A549 (cell line): ENCODE measurements around the gene DNASE1L2. TPM values are rescaled to one million over a fixed set of nuclear protein-coding genes. Genes with fewer than 3 reads are reported as not detected.

Experiments
- ATAC-seq, 2 experiments: fragments of 200-7000 bp in 1 of 2; fragments of >200 bp in 1 of 2; cut with Nextera tagmentation in 1 of 2; cut with Tn5 transposase in 1 of 2; 3 replicates each; pipeline versions ENCODE4 v1.8.0 to v1.9.1; 2018 to 2020; ENCODE audit warnings: mild to moderate bottlenecking in 1 of 2, moderate library complexity in 1 of 2
- CTCF ChIA-PET: fragments of 300-600 bp; sonication (Branson Sonifier 250); formaldehyde crosslinking; extraction: SDS; loops from one replicate; lab custom pipeline; 2021; ENCODE audit warnings: antibody characterized with exemption, inconsistent platforms; lab: Yijun Ruan, JAX
- POLR2A ChIA-PET: fragments of 350-600 bp; formaldehyde crosslinking; extraction: SDS; loops from one replicate; lab custom pipeline; 2021; ENCODE audit warnings: antibody characterized with exemption, inconsistent platforms; lab: Yijun Ruan, JAX
- DNase-seq, 2 experiments: peaks; one replicate each; pipeline versions ENCODE4 v3.0.0 to v3.0.0-alpha.2; 2011 to 2016; ENCODE audit warnings: low read depth in 1 of 2, low spot score in 1 of 2
- FAIRE-seq: peaks from 2 replicates; lab custom pipeline; 2011; peaks lifted over from hg19 to GRCh38; lab: Jason Lieb, UNC
- H3K27ac ChIP-seq, 2 experiments: fragments of >200 bp; sonication (Bioruptor Twin); formaldehyde crosslinking; 3 replicates each; pipeline ENCODE4 v1.5.1; 2016 to 2017
- H3K4me1 ChIP-seq: fragments of >200 bp; sonication (Bioruptor Twin); formaldehyde crosslinking; 3 replicates; pipeline ENCODE4 v1.6.1; 2016
- H3K4me2 ChIP-seq: fragments of >200 bp; sonication (Bioruptor Twin); formaldehyde crosslinking; 3 replicates; pipeline ENCODE4 v1.6.1; 2016
- H3K4me3 ChIP-seq: fragments of >200 bp; sonication (Bioruptor Twin); formaldehyde crosslinking; 3 replicates; pipeline ENCODE4 v1.5.1; 2016
- H3K9me3 ChIP-seq: fragments of >200 bp; sonication (Bioruptor Twin); formaldehyde crosslinking; 3 replicates; pipeline ENCODE4 v1.6.1; 2016
- BCL3 ChIP-seq: fragments of >200 bp; sonication (Bioruptor Twin); formaldehyde crosslinking; IDR thresholded peaks from 3 replicates; pipeline ENCODE4 v1.6.1; 2016
- CBX2 ChIP-seq: fragments of 200-600 bp; sonication (generic); IDR thresholded peaks from 2 replicates; pipeline ENCODE4 v1.6.1; 2016; ENCODE audit warnings: low read depth, mild to moderate bottlenecking, borderline replicate concordance
- CEBPB ChIP-seq, 2 experiments: fragments of >200 bp in 1 of 2; sonication (Bioruptor Twin) in 1 of 2; formaldehyde crosslinking in 1 of 2; IDR thresholded peaks; 2 replicates each; pipeline ENCODE4 v1.6.1; 2012 to 2016
- CHD2 ChIP-seq: fragments of 150-350 bp; IDR thresholded peaks from 2 replicates; pipeline ENCODE4 v1.6.1; 2014; ENCODE audit warnings: low read length; ENCODE audit not compliant: partially characterized antibody
- E2F6 ChIP-seq: IDR thresholded peaks from 2 replicates; pipeline ENCODE4 v1.6.1; 2012; ENCODE audit warnings: low read depth, borderline replicate concordance
- EHF ChIP-seq: fragments of 250-450 bp; sonication (Bioruptor Pico); IDR thresholded peaks from 2 replicates; pipeline ENCODE4 v1.5.0; 2020; ENCODE audit warnings: mild to moderate bottlenecking
- ESRRA ChIP-seq: fragments of 150-350 bp; IDR thresholded peaks from 2 replicates; pipeline ENCODE4 v1.6.1; 2014; ENCODE audit warnings: mild to moderate bottlenecking, low read length, borderline replicate concordance
- FOSL2 ChIP-seq, 2 experiments: fragments of 450-650 bp in 1 of 2; fragments of >200 bp in 1 of 2; sonication (Bioruptor Twin) in 1 of 2; formaldehyde crosslinking; IDR thresholded peaks; 2 replicates each; pipeline versions ENCODE4 v1.5.0 to v1.6.1; 2016 to 2020; ENCODE audit warnings: mild to moderate bottlenecking in 1 of 2, moderate library complexity in 1 of 2
- HES2 ChIP-seq: fragments of >200 bp; sonication (Bioruptor Twin); formaldehyde crosslinking; IDR thresholded peaks from 2 replicates; pipeline ENCODE4 v1.6.1; 2016
- HMGXB4 ChIP-seq: fragments of 250-450 bp; sonication (Bioruptor Pico); IDR thresholded peaks from 2 replicates; pipeline ENCODE4 v1.5.0; 2021; ENCODE audit warnings: mild to moderate bottlenecking, moderate library complexity, borderline replicate concordance
- HOXB13 ChIP-seq: fragments of 250-450 bp; sonication (Bioruptor Pico); IDR thresholded peaks from 2 replicates; pipeline ENCODE4 v1.5.0; 2020; ENCODE audit warnings: low read depth, mild to moderate bottlenecking, moderate library complexity
- JUN ChIP-seq, 2 experiments: fragments of >200 bp; sonication (Bioruptor Twin); formaldehyde crosslinking; IDR thresholded peaks; 2 replicates in 1 of 2; 3 replicates in 1 of 2; pipeline ENCODE4 v1.6.1; 2016 to 2017
- JUNB ChIP-seq: fragments of >200 bp; sonication (Bioruptor Twin); formaldehyde crosslinking; IDR thresholded peaks from 2 replicates; pipeline ENCODE4 v1.6.1; 2016
- MAX ChIP-seq: IDR thresholded peaks from 2 replicates; pipeline ENCODE4 v1.6.1; 2012
- MYC ChIP-seq: IDR thresholded peaks from 2 replicates; pipeline ENCODE4 v1.6.1; 2012; ENCODE audit warnings: mild to moderate bottlenecking, inconsistent platforms, low read length, improper control_type of control experiment, borderline replicate concordance
- NR3C1 ChIP-seq: fragments of >200 bp; sonication (Bioruptor Twin); formaldehyde crosslinking; IDR thresholded peaks from 3 replicates; pipeline ENCODE4 v1.6.1; 2017
- PBX3 ChIP-seq: IDR thresholded peaks from 2 replicates; pipeline ENCODE4 v1.6.1; 2012
- PHF8 ChIP-seq: fragments of 200-600 bp; sonication (generic); IDR thresholded peaks from 2 replicates; pipeline ENCODE4 v1.6.1; 2016; ENCODE audit warnings: low read depth, mild to moderate bottlenecking, antibody characterized with exemption, moderate library complexity, borderline replicate concordance
- POLR2A ChIP-seq: IDR thresholded peaks from 2 replicates; pipeline ENCODE4 v1.6.1; 2012; ENCODE audit warnings: mild to moderate bottlenecking, low read length
- RARB ChIP-seq: fragments of 250-450 bp; sonication (Bioruptor Pico); IDR thresholded peaks from 2 replicates; pipeline ENCODE4 v1.8.0; 2021; ENCODE audit warnings: mild to moderate bottlenecking, moderate library complexity
- RCOR1 ChIP-seq: fragments of 150-350 bp; IDR thresholded peaks from 2 replicates; pipeline ENCODE4 v1.6.1; 2014; ENCODE audit warnings: antibody characterized with exemption, low read length, low read depth
- REST ChIP-seq: fragments of 200-600 bp; sonication (generic); IDR thresholded peaks from 2 replicates; pipeline ENCODE4 v1.6.1; 2016; ENCODE audit warnings: antibody characterized with exemption, mild to moderate bottlenecking, moderate library complexity
- RFX5 ChIP-seq: fragments of 450-650 bp; IDR thresholded peaks from 2 replicates; pipeline ENCODE4 v1.7.1; 2014; ENCODE audit warnings: antibody characterized with exemption, mild to moderate bottlenecking, moderate library complexity
- TP53 ChIP-seq: fragments of 250-450 bp; sonication (Bioruptor Pico); IDR thresholded peaks from 2 replicates; pipeline ENCODE4 v1.5.0; 2021; ENCODE audit warnings: mild to moderate bottlenecking, moderate library complexity
- ZFP36 ChIP-seq: fragments of 450-650 bp; IDR thresholded peaks from 2 replicates; pipeline ENCODE4 v1.6.1; 2014; ENCODE audit warnings: borderline replicate concordance; ENCODE audit not compliant: partially characterized antibody
- WGBS: methylation state at CpG from one replicate; pipeline ENCODE4 v1.1.6; 2017; ENCODE audit errors: missing lambda C conversion rate; 5-methylcytosine and 5-hydroxymethylcytosine counted together
- polyA plus RNA-seq, 4 experiments: library from polyadenylated mRNA; depleted of rRNA in 3 of 4; stranded (reverse); fragments of >200 nt; fragmentation: RNase III in 1 of 4; extraction: RNeasy Plus Mini Kit Qiagen cat#74134 plus additional on column Dnase treatment in 1 of 4; gene quantifications; 2 replicates in 3 of 4; 3 replicates in 1 of 4; pipeline ENCODE4 v1.2.3, GENCODE V29; 2011 to 2017

Gene DNASE1L2
- polyA plus RNA-seq, 2 of the 4 experiments (the other 2 are of a cell fraction): 0.36 to 1.2 TPM

GRCh38 chr16:2282262-2282661 lies 46.0 kb downstream of the DNASE1L2 start (continued):
- TF ChIP-seq JUNB (no peak), PHF8 (no peak), CEBPB (IDR thresholded peaks at IDR 0.05) (no peak), ZFP36 (no peak), CHD2 (no peak), CBX2 (no peak)

GRCh38 chr16:2282866-2283555 lies 46.8 kb downstream of the DNASE1L2 start:
- no peak for ATAC-seq

GRCh38 chr16:2284001-2284770 lies 47.9 kb downstream of the DNASE1L2 start:
- CTCF ChIA-PET: no interaction called here
- POLR2A ChIA-PET: no interaction called here
- no peaks in the 10 kb centered on the region for H3K4me1 ChIP-seq
- no peak overlapping the region for H3K4me2 ChIP-seq
- H3K9me3 ChIP-seq: no peaks in the 10 kb centered on the region
- WGBS: 90% methylated on average over 27 of the region's 37 CpGs
- H3K27ac ChIP-seq: no peak overlapping the region
- DNase-seq (no peak), ATAC-seq (no peak), FAIRE-seq (no peak)
- H3K4me3 ChIP-seq: no peak overlapping the region
- TF ChIP-seq E2F6: no peak
- no peak for TF ChIP-seq CBX2
- TF ChIP-seq FOSL2 (IDR thresholded peaks at IDR 0.05): no peak
- no peak for TF ChIP-seq FOSL2 (CRISPR knock-in tag; IDR thresholded peaks at IDR 0.05)
- no peak for TF ChIP-seq JUN (IDR thresholded peaks at IDR 0.05)
- TF ChIP-seq REST: no peak
- TF ChIP-seq ESRRA: no peak
- TF ChIP-seq PBX3: no peak
- no peak for TF ChIP-seq JUNB
- TF ChIP-seq POLR2A: no peak
- no peak for TF ChIP-seq HMGXB4 (CRISPR knock-in tag)
- TF ChIP-seq RARB: no peak
- TF ChIP-seq NR3C1: no peak
- TF ChIP-seq TP53 (CRISPR knock-in tag): no peak
- TF ChIP-seq BCL3: no peak
- no peak for TF ChIP-seq HOXB13 (CRISPR knock-in tag)
- TF ChIP-seq MYC: no peak

More at GRCh38 chr16:2282866-2283555, 46.8 kb downstream of the DNASE1L2 start:
- POLR2A ChIA-PET: no interaction called here
- no peak overlapping the region for H3K4me2 ChIP-seq
- 87% methylated on average over 10 of the region's 26 CpGs for WGBS
- TF ChIP-seq RCOR1: no peak
- TF ChIP-seq MAX: no peak
- no peak for TF ChIP-seq ESRRA
- TF ChIP-seq RFX5: no peak
- TF ChIP-seq HES2: no peak
- TF ChIP-seq EHF (CRISPR knock-in tag): no peak
- TF ChIP-seq, all 56 proteins: peak for 0
- no peak overlapping the region for H3K4me3 ChIP-seq
- no peaks in the 10 kb centered on the region for H3K4me1 ChIP-seq
- no peak for FAIRE-seq
- H3K9me3 ChIP-seq: no peaks in the 10 kb centered on the region
- H3K27ac ChIP-seq: no peak overlapping the region
- CTCF ChIA-PET: no interaction called here
- DNase-seq: no peak
